Stimulated activated CD8-positive, alpha-beta memory T cell treated with anti-CD3 and anti-CD28 coated beads, Interleukin-7, amount 100 ng/mL, for 48 hours (primary cell): Measurements from ENCODE around the gene AR.

Experiments used
- DNase-seq, 2 donors: peaks; one replicate each; pipeline ENCODE4 v3.0.0-alpha.2; 2020; ENCODE audit warnings: low read depth in 1 of 2; ENCODE audit errors: extremely low read depth in 1 of 2

The AR gene, protein sequence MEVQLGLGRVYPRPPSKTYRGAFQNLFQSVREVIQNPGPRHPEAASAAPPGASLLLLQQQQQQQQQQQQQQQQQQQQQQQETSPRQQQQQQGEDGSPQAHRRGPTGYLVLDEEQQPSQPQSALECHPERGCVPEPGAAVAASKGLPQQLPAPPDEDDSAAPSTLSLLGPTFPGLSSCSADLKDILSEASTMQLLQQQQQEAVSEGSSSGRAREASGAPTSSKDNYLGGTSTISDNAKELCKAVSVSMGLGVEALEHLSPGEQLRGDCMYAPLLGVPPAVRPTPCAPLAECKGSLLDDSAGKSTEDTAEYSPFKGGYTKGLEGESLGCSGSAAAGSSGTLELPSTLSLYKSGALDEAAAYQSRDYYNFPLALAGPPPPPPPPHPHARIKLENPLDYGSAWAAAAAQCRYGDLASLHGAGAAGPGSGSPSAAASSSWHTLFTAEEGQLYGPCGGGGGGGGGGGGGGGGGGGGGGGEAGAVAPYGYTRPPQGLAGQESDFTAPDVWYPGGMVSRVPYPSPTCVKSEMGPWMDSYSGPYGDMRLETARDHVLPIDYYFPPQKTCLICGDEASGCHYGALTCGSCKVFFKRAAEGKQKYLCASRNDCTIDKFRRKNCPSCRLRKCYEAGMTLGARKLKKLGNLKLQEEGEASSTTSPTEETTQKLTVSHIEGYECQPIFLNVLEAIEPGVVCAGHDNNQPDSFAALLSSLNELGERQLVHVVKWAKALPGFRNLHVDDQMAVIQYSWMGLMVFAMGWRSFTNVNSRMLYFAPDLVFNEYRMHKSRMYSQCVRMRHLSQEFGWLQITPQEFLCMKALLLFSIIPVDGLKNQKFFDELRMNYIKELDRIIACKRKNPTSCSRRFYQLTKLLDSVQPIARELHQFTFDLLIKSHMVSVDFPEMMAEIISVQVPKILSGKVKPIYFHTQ

GRCh38 chrX:67543818-67544217 is at the start of gene AR:
TSS of gene AR (plus strand) at chrX:67544021. CDS start at chrX:67545147, 1,126 bp downstream.
- no peak for DNase-seq

GRCh38 chrX:67500617-67501016 is 43.2 kb upstream of the AR start:
- no peak for DNase-seq

GRCh38 chrX:67503004-67503403 is 40.8 kb upstream of the AR start:
- no peak for DNase-seq

- no peak for DNase-seq
Observed at GRCh38 chrX:67503453-67503852, 40.4 kb upstream of the AR start.

DNA sequence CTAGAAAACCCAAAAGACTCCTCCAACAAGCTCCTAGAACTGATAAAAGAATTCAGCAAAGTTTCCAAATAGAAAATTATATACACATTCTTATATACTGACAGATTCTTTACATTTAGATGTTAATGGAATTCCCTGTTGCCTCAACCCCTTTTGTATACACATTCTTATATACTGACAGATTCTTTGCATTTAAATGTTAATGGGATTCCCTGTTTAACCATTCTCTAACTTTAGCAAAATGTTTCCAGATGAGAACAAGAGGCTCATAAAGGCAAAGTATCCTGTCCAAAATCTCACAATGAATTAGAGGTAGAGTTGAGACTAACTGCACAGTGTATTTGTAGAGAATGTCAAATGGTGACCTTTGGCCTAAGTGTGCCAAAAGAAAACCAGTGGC is 23.1 kb upstream of the AR start:
- DNase-seq = no peak

GRCh38 chrX:67523002-67523681 is 20.7 kb upstream of the AR start:
- DNase-seq = no peak

GRCh38 chrX:67523932-67524331 is 19.9 kb upstream of the AR start:
- no peak for DNase-seq

- DNase-seq = no peak
Observed at GRCh38 chrX:67524428-67524827, 19.4 kb upstream of the AR start.

DNA sequence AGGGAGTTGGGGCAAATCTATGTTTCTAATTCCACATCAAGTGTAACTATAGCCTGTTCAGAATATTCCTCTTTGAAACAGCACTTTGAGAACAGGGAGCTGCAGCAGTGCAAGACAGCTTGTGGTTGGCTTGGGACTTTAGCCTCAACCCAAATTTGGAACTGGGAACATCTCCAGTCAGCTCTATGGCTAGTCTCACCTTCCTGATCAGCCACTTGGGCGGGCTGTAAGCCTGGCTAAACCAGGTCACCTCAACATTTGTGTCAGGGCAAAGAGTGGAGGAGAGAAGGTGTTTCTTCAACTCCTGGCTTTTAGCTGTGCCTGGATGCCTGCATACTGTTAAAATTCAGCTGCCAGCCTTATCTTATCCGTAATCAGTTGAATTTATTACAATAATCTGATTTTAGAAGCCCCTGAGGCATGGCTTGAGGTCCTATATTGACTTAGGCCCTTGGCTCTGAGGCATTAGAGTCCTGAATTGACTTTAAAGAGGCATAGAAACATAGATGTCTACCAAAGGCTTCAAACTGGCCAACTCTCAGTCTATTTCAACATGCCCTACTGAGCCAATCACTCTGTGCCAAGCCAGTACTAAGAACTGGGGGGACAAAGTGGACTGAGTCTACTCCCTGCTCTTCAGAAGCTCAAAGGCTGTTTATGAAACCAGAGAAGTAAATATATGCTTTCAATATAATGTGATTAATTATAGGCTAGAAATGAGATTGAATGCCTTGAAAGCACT is 18.7 kb upstream of the AR start:
- no peak for DNase-seq

DNA sequence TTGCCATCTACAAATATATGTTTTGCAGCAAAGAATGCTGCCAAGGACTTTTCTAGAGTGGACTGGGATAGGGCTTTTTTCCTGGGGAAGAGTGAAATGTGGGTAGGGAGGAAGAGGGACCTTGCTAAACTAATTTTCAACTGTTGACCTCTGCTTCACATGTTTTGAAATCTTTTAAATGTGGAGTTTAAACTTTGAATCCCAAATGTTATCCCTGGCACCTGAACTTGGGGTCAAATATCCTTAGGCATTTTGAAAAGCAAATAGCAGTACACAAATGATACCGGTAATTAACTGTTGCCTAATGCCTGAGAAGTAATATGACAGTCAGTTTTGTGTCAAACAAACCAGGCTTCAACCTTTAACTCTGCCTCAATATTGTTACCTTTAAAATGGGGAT is 7.3 kb upstream of the AR start:
- DNase-seq = no peak

GRCh38 chrX:67538383-67538782 is 5.4 kb upstream of the AR start:
- DNase-seq = no peak

DNA sequence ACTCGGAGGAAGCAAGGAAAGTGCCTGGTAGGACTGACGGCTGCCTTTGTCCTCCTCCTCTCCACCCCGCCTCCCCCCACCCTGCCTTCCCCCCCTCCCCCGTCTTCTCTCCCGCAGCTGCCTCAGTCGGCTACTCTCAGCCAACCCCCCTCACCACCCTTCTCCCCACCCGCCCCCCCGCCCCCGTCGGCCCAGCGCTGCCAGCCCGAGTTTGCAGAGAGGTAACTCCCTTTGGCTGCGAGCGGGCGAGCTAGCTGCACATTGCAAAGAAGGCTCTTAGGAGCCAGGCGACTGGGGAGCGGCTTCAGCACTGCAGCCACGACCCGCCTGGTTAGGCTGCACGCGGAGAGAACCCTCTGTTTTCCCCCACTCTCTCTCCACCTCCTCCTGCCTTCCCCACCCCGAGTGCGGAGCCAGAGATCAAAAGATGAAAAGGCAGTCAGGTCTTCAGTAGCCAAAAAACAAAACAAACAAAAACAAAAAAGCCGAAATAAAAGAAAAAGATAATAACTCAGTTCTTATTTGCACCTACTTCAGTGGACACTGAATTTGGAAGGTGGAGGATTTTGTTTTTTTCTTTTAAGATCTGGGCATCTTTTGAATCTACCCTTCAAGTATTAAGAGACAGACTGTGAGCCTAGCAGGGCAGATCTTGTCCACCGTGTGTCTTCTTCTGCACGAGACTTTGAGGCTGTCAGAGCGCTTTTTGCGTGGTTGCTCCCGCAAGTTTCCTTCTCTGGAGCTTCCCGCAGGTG is 637 bp downstream of the AR start:
- no peak for DNase-seq

- no peak for DNase-seq
Observed at GRCh38 chrX:67545036-67545821, 1.4 kb downstream of the AR start.

DNA sequence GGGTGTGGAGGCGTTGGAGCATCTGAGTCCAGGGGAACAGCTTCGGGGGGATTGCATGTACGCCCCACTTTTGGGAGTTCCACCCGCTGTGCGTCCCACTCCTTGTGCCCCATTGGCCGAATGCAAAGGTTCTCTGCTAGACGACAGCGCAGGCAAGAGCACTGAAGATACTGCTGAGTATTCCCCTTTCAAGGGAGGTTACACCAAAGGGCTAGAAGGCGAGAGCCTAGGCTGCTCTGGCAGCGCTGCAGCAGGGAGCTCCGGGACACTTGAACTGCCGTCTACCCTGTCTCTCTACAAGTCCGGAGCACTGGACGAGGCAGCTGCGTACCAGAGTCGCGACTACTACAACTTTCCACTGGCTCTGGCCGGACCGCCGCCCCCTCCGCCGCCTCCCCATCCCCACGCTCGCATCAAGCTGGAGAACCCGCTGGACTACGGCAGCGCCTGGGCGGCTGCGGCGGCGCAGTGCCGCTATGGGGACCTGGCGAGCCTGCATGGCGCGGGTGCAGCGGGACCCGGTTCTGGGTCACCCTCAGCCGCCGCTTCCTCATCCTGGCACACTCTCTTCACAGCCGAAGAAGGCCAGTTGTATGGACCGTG is 2.2 kb downstream of the AR start:
- no peak for DNase-seq

DNA sequence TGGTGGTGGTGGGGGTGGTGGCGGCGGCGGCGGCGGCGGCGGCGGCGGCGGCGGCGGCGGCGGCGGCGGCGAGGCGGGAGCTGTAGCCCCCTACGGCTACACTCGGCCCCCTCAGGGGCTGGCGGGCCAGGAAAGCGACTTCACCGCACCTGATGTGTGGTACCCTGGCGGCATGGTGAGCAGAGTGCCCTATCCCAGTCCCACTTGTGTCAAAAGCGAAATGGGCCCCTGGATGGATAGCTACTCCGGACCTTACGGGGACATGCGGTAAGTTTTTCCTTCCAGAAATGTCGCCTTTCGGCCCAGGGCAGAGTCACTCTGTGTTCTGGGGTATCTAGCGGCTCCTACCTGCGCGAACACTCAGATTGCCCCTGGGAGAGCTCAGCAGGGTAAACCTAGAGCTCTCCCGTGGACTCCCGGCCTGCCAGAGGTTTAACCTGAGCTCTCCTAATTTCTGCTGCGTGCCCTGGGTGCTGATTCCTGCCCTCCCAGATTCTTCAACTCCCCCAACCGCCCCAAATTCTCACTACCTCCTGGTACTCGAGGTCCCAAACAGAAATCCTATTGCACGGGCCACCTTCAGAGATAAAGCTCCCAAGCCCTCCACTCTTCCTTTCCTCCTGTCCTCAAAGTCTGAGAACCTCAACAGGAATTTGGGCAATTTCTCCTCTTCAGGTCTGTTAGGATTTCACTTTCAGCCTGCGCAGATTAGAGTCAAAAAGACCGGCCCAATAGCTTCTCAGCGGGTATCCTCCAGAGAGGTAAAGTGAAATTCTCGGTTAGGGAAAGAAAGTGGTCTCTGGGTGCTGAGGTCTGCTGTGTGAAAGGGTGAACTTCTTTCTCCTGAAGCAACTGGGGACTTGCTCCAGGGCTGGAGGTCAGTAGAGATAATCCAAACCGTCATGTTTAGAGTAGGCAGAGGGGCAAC is 2.9 kb downstream of the AR start:
- no peak for DNase-seq

DNA sequence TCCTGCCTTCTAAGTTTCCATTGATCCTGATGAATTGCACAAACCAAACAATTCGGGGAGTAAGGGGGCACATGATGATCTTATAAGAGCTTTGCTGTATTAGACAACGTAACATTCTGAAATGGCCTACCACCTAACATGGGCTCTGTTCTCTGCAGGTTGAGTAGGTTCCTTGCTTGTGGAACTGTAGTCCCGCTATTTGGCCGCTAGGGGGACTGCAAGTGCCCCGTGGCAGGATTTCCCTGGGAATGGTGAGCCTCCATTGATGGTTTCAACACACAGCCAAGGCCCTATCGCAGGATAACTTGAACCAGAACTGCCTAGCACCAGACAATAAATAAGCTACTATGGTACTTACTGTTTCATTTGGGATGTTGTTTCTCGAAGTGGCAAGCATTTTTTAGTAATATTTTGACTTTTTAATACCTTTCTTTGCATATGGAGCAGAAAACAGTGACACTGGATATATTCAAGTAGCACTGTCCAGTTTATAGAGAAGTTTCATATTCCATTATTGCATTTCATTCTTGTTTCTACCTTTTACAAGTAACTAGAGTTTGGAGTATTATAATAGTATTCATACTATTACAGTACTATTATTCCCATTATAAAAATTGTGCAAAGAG is 11.9 kb downstream of the AR start:
- DNase-seq = no peak

DNA sequence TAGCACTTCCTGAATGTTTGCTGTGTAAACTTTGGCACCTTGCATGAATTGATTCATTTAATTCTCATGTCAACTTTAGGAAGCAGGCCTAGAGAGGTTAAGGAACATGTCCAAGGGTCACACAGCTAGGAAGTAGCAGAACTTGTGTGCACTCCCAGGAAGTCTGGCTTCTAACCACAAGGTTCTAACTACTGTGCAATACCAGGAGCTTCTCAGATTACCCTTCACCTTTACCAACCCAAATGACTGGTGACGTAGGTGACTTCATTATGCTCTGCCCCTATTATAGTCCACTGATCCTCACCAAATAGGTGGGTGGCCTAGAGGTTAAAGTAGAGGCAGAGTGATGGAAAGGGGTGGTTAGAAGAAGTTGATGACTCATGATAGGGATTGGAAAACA is 14.4 kb downstream of the AR start:
- no peak for DNase-seq
